Measurements from ENCODE around the gene COPZ2.

DNA sequence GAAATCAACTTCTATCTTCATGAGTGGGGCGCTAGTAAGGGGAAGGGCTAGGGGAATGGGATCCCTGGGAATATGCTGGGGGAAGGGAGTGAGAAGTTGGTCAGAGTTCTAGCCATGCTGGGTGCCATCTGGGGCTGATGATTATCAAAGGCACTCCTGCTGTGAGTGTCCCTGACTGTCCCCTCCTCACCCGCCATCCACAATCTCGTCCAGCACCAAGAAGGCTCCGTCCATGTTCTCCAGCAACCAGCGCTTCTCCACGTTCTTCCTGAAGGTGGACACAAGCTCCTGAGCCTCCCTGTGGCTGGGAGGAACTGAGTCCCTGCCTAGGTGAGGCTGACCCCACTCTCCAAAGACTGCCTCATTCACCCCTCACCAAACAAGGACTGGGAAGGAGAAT is 5.6 kb downstream of the COPZ2 start:
- TF ChIP-seq, protein P1, sequence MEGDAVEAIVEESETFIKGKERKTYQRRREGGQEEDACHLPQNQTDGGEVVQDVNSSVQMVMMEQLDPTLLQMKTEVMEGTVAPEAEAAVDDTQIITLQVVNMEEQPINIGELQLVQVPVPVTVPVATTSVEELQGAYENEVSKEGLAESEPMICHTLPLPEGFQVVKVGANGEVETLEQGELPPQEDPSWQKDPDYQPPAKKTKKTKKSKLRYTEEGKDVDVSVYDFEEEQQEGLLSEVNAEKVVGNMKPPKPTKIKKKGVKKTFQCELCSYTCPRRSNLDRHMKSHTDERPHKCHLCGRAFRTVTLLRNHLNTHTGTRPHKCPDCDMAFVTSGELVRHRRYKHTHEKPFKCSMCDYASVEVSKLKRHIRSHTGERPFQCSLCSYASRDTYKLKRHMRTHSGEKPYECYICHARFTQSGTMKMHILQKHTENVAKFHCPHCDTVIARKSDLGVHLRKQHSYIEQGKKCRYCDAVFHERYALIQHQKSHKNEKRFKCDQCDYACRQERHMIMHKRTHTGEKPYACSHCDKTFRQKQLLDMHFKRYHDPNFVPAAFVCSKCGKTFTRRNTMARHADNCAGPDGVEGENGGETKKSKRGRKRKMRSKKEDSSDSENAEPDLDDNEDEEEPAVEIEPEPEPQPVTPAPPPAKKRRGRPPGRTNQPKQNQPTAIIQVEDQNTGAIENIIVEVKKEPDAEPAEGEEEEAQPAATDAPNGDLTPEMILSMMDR (IDR thresholded peaks at IDR 0.05; ENCODE audit: borderline replicate concordance, extremely low read depth, low read length, poor library complexity, severe bottlenecking), result no peak
- TF ChIP-seq EZH2 (IDR thresholded peaks at IDR 0.05; ENCODE audit: borderline replicate concordance, low read depth, low read length, severe bottlenecking), result no peak

Data from DND-41 (cell line).